SK-N-SH (cell line): ENCODE data around the gene DGKH. TPM values are rescaled to one million over a fixed set of nuclear protein-coding genes. Genes with fewer than 3 reads are reported as not detected.
"Not testable (repeated sequence)": the region's sequence is repeated elsewhere in the genome, so short reads cannot be mapped to it uniquely, and the experiment has no call there.

Experiments
- CTCF ChIA-PET: fragments of 300-600, 350-600 bp; formaldehyde crosslinking; extraction: SDS; loops from one replicate; lab custom pipeline; 2021; lab: Yijun Ruan, JAX
- POLR2A ChIA-PET: fragments of 350-600 bp; sonication (Branson Sonifier 250); formaldehyde crosslinking; extraction: SDS; loops from one replicate; lab custom pipeline; 2020; ENCODE audit warnings: antibody characterized with exemption, inconsistent platforms; lab: Yijun Ruan, JAX
- DNase-seq: peaks from one replicate; pipeline ENCODE4 v3.0.0; 2012
- H2AFZ ChIP-seq: fragments of 200-600 bp; sonication (generic); 2 replicates; pipeline ENCODE4 v1.8.1; 2016; ENCODE audit warnings: antibody characterized with exemption, mild to moderate bottlenecking, low read depth
- H3F3A ChIP-seq: fragments of 200-600 bp; sonication (generic); replicated peaks from 2 replicates; pipeline ENCODE3; 2016; ENCODE audit warnings: antibody characterized with exemption, mild to moderate bottlenecking; ENCODE audit not compliant: insufficient read depth
- H3K27ac ChIP-seq, 2 experiments: fragments of 200-500 bp in 1 of 2; fragments of 200-600 bp in 1 of 2; sonication (Bioruptor generic) in 1 of 2; sonication (generic), shearing (Covaris generic) in 1 of 2; 2 replicates each; pipeline versions ENCODE4 v1.5.1 to v1.6.1; 2014 to 2016; ENCODE audit warnings: low read depth in 2 of 2, inconsistent platforms in 1 of 2, low read length in 1 of 2, mild to moderate bottlenecking in 1 of 2, mixed read lengths in 1 of 2
- H3K27me3 ChIP-seq: fragments of 200-600 bp; sonication (generic), shearing (Covaris generic); 2 replicates; pipeline ENCODE4 v1.6.1; 2016; ENCODE audit warnings: mixed run types; ENCODE audit not compliant: insufficient read depth
- H3K36me3 ChIP-seq, 2 experiments: fragments of 200-500 bp in 1 of 2; fragments of 200-600 bp in 1 of 2; sonication (Bioruptor generic) in 1 of 2; sonication (generic) in 1 of 2; replicated peaks in 1 of 2; 2 replicates each; pipeline versions ENCODE3 to v1.5.1; 2014 to 2016; ENCODE audit warnings: low read length in 1 of 2, mild to moderate bottlenecking in 1 of 2; ENCODE audit not compliant: insufficient read depth in 2 of 2, control insufficient read depth in 1 of 2
- H3K4me1 ChIP-seq, 2 experiments: fragments of 200-500 bp in 1 of 2; fragments of 200-600 bp in 1 of 2; sonication (Bioruptor generic) in 1 of 2; sonication (generic), shearing (Covaris generic) in 1 of 2; 2 replicates each; pipeline versions ENCODE4 v1.5.1 to v1.6.1; 2014 to 2016; ENCODE audit warnings: low read depth in 1 of 2, low read length in 1 of 2, mixed run types in 1 of 2; ENCODE audit not compliant: insufficient read depth in 2 of 2, control insufficient read depth in 1 of 2
- H3K4me2 ChIP-seq: fragments of 200-600 bp; sonication (generic), shearing (Covaris generic); 2 replicates; pipeline ENCODE4 v1.6.1; 2017; ENCODE audit warnings: mixed run types
- H3K4me3 ChIP-seq, 2 experiments: fragments of 200-500 bp in 1 of 2; fragments of 200-600 bp in 1 of 2; sonication (Bioruptor generic) in 1 of 2; sonication (generic), shearing (Covaris generic) in 1 of 2; 2 replicates each; pipeline versions ENCODE4 v1.5.1 to v1.8.1; 2014 to 2016; ENCODE audit warnings: low read depth in 2 of 2, inconsistent platforms in 1 of 2, low read length in 1 of 2, mild to moderate bottlenecking in 1 of 2, mixed read lengths in 1 of 2, moderate library complexity in 1 of 2
- H3K79me2 ChIP-seq: fragments of 200-600 bp; sonication (generic); 2 replicates; pipeline ENCODE4 v1.8.1; 2017; ENCODE audit warnings: mild to moderate bottlenecking; ENCODE audit not compliant: insufficient read depth
- H3K9ac ChIP-seq: fragments of 200-600 bp; sonication (generic); 2 replicates; pipeline ENCODE4 v1.6.1; 2017; ENCODE audit warnings: mixed run types
- H3K9me2 ChIP-seq: fragments of 200-600 bp; sonication (generic); 2 replicates; pipeline ENCODE4 v1.6.1; 2017; ENCODE audit warnings: mixed run types
- H3K9me3 ChIP-seq: fragments of 200-600 bp; sonication (generic); 2 replicates; pipeline ENCODE4 v1.6.1; 2017; ENCODE audit warnings: mixed run types, mild to moderate bottlenecking, moderate library complexity
- H4K20me1 ChIP-seq: fragments of 200-600 bp; sonication (generic); 2 replicates; pipeline ENCODE4 v1.6.1; 2017; ENCODE audit warnings: mild to moderate bottlenecking, mixed run types; ENCODE audit not compliant: insufficient read depth
- EZH2phosphoT487 ChIP-seq: fragments of 200-600 bp; sonication (generic); IDR thresholded peaks from 2 replicates; pipeline ENCODE4 v1.6.1; 2017; ENCODE audit warnings: low read depth, mixed run types, mild to moderate bottlenecking, antibody characterized with exemption, moderate library complexity, borderline replicate concordance
- GATA2 ChIP-seq: sonication (generic); formaldehyde crosslinking; IDR thresholded peaks from 2 replicates; pipeline ENCODE4 v1.5.0; 2020; ENCODE audit warnings: mild to moderate bottlenecking, missing genetic modification reagents
- POLR2AphosphoS5 ChIP-seq: IDR thresholded peaks from 2 replicates; pipeline ENCODE4 v1.6.1; 2012; ENCODE audit warnings: low read depth, low read length
- RFX5 ChIP-seq: IDR thresholded peaks from 2 replicates; pipeline ENCODE4 v1.6.1; 2012; ENCODE audit warnings: mild to moderate bottlenecking, improper control_type of control experiment, low read length
- TEAD4 ChIP-seq: IDR thresholded peaks from 2 replicates; pipeline ENCODE4 v1.4.0; 2012; ENCODE audit warnings: mild to moderate bottlenecking, borderline replicate concordance; ENCODE audit not compliant: insufficient read depth
- WGBS: methylation state at CpG from one replicate; pipeline ENCODE4 v1.1.6; 2017; ENCODE audit warnings: low lambda C conversion rate; 5-methylcytosine and 5-hydroxymethylcytosine counted together
- polyA plus RNA-seq, 3 experiments: library from polyadenylated mRNA; depleted of rRNA; stranded (reverse); fragments of >200 nt; gene quantifications; 2 replicates each; pipeline ENCODE4 v1.2.3, GENCODE V29; 2012
- TF ChIP-seq, protein P1 (sequence below): IDR thresholded peaks from 2 replicates; pipeline ENCODE4 v1.4.0; 2012; ENCODE audit warnings: low read depth, borderline replicate concordance
- TF ChIP-seq, protein P2 (sequence below): fragments of 200-600 bp; sonication (generic); IDR thresholded peaks from 2 replicates; pipeline ENCODE4 v1.6.1; 2017; ENCODE audit warnings: antibody characterized with exemption, mild to moderate bottlenecking, moderate library complexity

DGKH gene
- polyA plus RNA-seq, 1 of the 3 experiments (the other 2 are of a cell fraction): 2.5 TPM

DNA sequence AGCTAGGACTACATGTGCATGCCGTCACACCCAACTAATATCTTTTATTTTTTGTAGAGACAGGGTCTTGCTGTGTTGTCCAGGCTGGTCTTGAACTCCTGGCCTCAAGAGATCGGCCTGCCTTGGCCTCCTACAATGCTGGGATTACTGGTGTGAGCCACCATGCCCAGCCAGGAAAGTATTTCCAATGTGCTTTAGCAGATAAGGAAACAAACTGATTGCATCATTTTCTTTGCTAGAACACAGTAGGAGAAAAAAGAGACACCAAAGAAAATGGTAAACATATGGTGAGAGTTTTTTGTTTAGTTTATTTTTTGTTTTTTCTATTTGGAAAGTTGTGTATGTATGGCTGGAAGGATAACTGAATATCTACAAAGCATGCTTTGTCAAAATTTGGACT is 176.6 kb downstream of the DGKH start (continued):
- TF ChIP-seq, protein P1, sequence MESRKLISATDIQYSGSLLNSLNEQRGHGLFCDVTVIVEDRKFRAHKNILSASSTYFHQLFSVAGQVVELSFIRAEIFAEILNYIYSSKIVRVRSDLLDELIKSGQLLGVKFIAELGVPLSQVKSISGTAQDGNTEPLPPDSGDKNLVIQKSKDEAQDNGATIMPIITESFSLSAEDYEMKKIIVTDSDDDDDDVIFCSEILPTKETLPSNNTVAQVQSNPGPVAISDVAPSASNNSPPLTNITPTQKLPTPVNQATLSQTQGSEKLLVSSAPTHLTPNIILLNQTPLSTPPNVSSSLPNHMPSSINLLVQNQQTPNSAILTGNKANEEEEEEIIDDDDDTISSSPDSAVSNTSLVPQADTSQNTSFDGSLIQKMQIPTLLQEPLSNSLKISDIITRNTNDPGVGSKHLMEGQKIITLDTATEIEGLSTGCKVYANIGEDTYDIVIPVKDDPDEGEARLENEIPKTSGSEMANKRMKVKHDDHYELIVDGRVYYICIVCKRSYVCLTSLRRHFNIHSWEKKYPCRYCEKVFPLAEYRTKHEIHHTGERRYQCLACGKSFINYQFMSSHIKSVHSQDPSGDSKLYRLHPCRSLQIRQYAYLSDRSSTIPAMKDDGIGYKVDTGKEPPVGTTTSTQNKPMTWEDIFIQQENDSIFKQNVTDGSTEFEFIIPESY: no peak
- TF ChIP-seq GATA2 (CRISPR knock-in tag): no peak

DNA sequence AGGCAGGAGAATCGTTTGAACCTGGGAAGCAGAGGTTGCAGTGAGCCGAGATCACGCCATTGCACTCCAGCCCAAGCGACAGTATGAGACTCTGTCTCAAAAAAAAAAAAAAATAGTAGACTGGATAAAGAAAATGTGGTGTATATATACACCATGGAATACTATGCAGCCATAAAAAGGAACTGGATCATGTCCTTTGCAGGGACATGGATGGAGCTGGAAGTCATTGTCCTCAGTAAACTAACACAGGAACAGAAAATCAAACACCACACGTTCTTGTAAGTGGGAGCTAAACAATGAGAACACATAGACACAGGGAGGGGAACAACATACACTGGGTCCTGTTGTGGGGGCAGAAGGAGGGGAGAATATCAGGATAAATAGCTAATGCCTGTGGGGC is 178.3 kb downstream of the DGKH start:
- POLR2A ChIA-PET, H4K20me1 ChIP-seq, H3K4me2 ChIP-seq, H3K4me1 ChIP-seq, H3K4me3 ChIP-seq, H3F3A ChIP-seq, H3K9me3 ChIP-seq, H3K9me2 ChIP-seq, CTCF ChIA-PET, H3K79me2 ChIP-seq, H3K27me3 ChIP-seq, H3K9ac ChIP-seq, H2AFZ ChIP-seq, DNase-seq, H3K27ac ChIP-seq: not testable (repeated sequence)
- WGBS: 98% methylated on average over 5 of the region's 5 CpGs
- H3K36me3 ChIP-seq: peaks cover 14 to 34% of the 10 kb centered on the region in 2 experiments

DNA sequence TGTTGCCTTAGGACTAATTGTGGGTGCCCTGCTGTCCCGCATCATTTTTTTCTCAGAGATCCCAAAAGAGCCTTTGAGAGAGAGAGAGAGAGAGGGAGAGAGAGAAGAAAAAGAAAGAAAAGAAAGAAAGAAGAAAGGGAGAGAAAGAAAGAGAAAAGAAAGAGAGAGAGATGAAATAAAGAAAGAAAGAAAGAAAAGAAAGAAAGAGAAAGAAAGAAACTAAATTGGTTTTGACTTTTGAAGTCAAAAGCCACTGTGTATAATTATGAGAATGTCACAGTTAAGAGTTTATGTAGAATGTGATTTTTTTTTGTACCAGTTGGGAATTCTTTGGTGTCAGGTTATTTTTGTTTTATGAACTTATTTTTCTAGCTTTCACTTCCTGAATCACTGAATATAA is 180.1 kb downstream of the DGKH start:
- Histone ChIP-seq H3K4me1 (no peaks in the 10 kb centered on the region; a peak in 1 of 4 replicates), H3K9me3 (no peaks in the 10 kb centered on the region), H3K9me2 (no peaks in the 10 kb centered on the region), H3K36me3 (peaks cover 6 to 29% of the 10 kb centered on the region in 2 experiments), H4K20me1 (no peaks in the 10 kb centered on the region), H3K4me3 (no peak overlapping the region), H3K9ac (no peak overlapping the region), H3K4me2 (no peak overlapping the region), H3K27me3 (no peaks in the 10 kb centered on the region), H3F3A (no peaks in the 10 kb centered on the region), H2AFZ (no peak overlapping the region), H3K27ac (no peak overlapping the region), H3K79me2 (no peaks in the 10 kb centered on the region)
- CTCF ChIA-PET: interaction anchor here (1.6 to 1.7 kb wide), 2 partner anchors 12 to 13 kb away, joined by 3 to 5 read pairs; no protein-coding TSS in a partner anchor
- POLR2A ChIA-PET: no interaction called here
- no peak for DNase-seq
- TF ChIP-seq, protein P2, sequence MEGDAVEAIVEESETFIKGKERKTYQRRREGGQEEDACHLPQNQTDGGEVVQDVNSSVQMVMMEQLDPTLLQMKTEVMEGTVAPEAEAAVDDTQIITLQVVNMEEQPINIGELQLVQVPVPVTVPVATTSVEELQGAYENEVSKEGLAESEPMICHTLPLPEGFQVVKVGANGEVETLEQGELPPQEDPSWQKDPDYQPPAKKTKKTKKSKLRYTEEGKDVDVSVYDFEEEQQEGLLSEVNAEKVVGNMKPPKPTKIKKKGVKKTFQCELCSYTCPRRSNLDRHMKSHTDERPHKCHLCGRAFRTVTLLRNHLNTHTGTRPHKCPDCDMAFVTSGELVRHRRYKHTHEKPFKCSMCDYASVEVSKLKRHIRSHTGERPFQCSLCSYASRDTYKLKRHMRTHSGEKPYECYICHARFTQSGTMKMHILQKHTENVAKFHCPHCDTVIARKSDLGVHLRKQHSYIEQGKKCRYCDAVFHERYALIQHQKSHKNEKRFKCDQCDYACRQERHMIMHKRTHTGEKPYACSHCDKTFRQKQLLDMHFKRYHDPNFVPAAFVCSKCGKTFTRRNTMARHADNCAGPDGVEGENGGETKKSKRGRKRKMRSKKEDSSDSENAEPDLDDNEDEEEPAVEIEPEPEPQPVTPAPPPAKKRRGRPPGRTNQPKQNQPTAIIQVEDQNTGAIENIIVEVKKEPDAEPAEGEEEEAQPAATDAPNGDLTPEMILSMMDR: no peak
- TF ChIP-seq EZH2phosphoT487: no peak
- no peak for TF ChIP-seq TEAD4
- TF ChIP-seq RFX5: no peak
- TF ChIP-seq POLR2AphosphoS5: no peak
- 93% methylated on average over 1 of the region's 1 CpG for WGBS
